ENCODE measurements around the gene SSX2IP. TPM values are rescaled to one million over a fixed set of nuclear protein-coding genes. Genes with fewer than 3 reads are reported as not detected.

The SSX2IP gene
- total RNA-seq, 1 experiment from 2014 or later: 42.4 TPM

- intact Hi-C loops (cut with micrococcal nuclease; ENCODE audit: unreplicated experiment): no loop called here
- no peaks in the 10 kb centered on the region for H3K4me1 ChIP-seq (ENCODE audit: insufficient read depth, low read length, poor library complexity, severe bottlenecking)
- no peak for TF ChIP-seq CTCF (conservative IDR thresholded peaks at IDR 0.05; ENCODE audit: low read depth, low read length)
- TF ChIP-seq EZH2 (IDR thresholded peaks at IDR 0.05; ENCODE audit: borderline replicate concordance, low read depth, low read length, poor library complexity, severe bottlenecking): no peak
- CTCF ChIA-PET: no interaction called here
- H3K4me3 ChIP-seq (ENCODE audit: low read depth, low read length, poor library complexity, severe bottlenecking): no peak overlapping the region
- POLR2A ChIA-PET (ENCODE audit: low non-redundant PET): no interaction called here
- no peaks in the 10 kb centered on the region for H3K9me3 ChIP-seq (ENCODE audit: low read depth, low read length, poor library complexity, severe bottlenecking)
- H3K27me3 ChIP-seq (replicated peaks; ENCODE audit: insufficient read depth, low read depth, low read length, poor library complexity): no peaks in the 10 kb centered on the region
- no peak overlapping the region for H3K27ac ChIP-seq (ENCODE audit: low read depth, low read length, poor library complexity, severe bottlenecking)
- BruUV-seq (replicated peaks): no TSS peak
- H3K36me3 ChIP-seq (ENCODE audit: insufficient read depth, low read length, poor library complexity, severe bottlenecking): peaks cover 9% of the 10 kb centered on the region
- no peak for DNase-seq (ENCODE audit: low spot score)
Measured at GRCh38 chr1:84674021-84674420, 16.2 kb downstream of the SSX2IP start.

GRCh38 chr1:84672080-84672854 lies 18.0 kb downstream of the SSX2IP start:
- ChIA-PET CTCF (no interaction called here), POLR2A (ENCODE audit: low non-redundant PET) (no interaction called here)
- no peak for DNase-seq (ENCODE audit: low spot score)
- no TSS peak for BruUV-seq (replicated peaks)
- Histone ChIP-seq H3K27me3 (replicated peaks; ENCODE audit: insufficient read depth, low read depth, low read length, poor library complexity) (no peaks in the 10 kb centered on the region), H3K9me3 (ENCODE audit: low read depth, low read length, poor library complexity, severe bottlenecking) (no peaks in the 10 kb centered on the region), H3K4me1 (ENCODE audit: insufficient read depth, low read length, poor library complexity, severe bottlenecking) (no peaks in the 10 kb centered on the region), H3K4me3 (ENCODE audit: low read depth, low read length, poor library complexity, severe bottlenecking) (no peak overlapping the region), H3K36me3 (ENCODE audit: insufficient read depth, low read length, poor library complexity, severe bottlenecking) (peaks cover 9% of the 10 kb centered on the region), H3K27ac (ENCODE audit: low read depth, low read length, poor library complexity, severe bottlenecking) (no peak overlapping the region)
- intact Hi-C loops (cut with micrococcal nuclease; ENCODE audit: unreplicated experiment): no loop called here
- TF ChIP-seq EZH2 (IDR thresholded peaks at IDR 0.05; ENCODE audit: borderline replicate concordance, low read depth, low read length, poor library complexity, severe bottlenecking) (no peak), CTCF (conservative IDR thresholded peaks at IDR 0.05; ENCODE audit: low read depth, low read length) (no peak)

- Histone ChIP-seq H3K27me3 (replicated peaks; ENCODE audit: insufficient read depth, low read depth, low read length, poor library complexity) (no peaks in the 10 kb centered on the region), H3K36me3 (ENCODE audit: insufficient read depth, low read length, poor library complexity, severe bottlenecking) (peaks cover 9% of the 10 kb centered on the region), H3K27ac (ENCODE audit: low read depth, low read length, poor library complexity, severe bottlenecking) (no peak overlapping the region), H3K4me1 (ENCODE audit: insufficient read depth, low read length, poor library complexity, severe bottlenecking) (no peaks in the 10 kb centered on the region), H3K9me3 (ENCODE audit: low read depth, low read length, poor library complexity, severe bottlenecking) (no peaks in the 10 kb centered on the region), H3K4me3 (ENCODE audit: low read depth, low read length, poor library complexity, severe bottlenecking) (no peak overlapping the region)
- POLR2A ChIA-PET (ENCODE audit: low non-redundant PET): interaction anchor here (0.8 kb wide), 1 partner anchor 525 kb away, joined by 5 read pairs; no protein-coding TSS in a partner anchor
- intact Hi-C loops (cut with micrococcal nuclease; ENCODE audit: unreplicated experiment): loop anchor here (2.0 kb wide), 1 partner anchor 83 kb away; no protein-coding TSS in a partner anchor
- CTCF ChIA-PET: no interaction called here
- BruUV-seq (replicated peaks): no TSS peak
- TF ChIP-seq CTCF (conservative IDR thresholded peaks at IDR 0.05; ENCODE audit: low read depth, low read length) (no peak), EZH2 (IDR thresholded peaks at IDR 0.05; ENCODE audit: borderline replicate concordance, low read depth, low read length, poor library complexity, severe bottlenecking) (no peak)
- DNase-seq (ENCODE audit: low spot score): no peak
Measured at GRCh38 chr1:84669831-84670230, 20.4 kb downstream of the SSX2IP start.
